HG03103 (cell line): ENCODE measurements around the gene WNT3A.

Experiments
- ATAC-seq: cut with Tn5 transposase; IDR thresholded peaks from one replicate; pipeline ENCODE4 v1.9.1; 2021; ENCODE audit warnings: low read depth; ENCODE audit not compliant: unreplicated experiment

Gene WNT3A

GRCh38 chr1:228095938-228096337 lies 89.1 kb downstream of the WNT3A start:
- ATAC-seq = no peak

GRCh38 chr1:228096416-228097332 lies 89.9 kb downstream of the WNT3A start:
- no peak for ATAC-seq

- ATAC-seq = no peak
Observed at GRCh38 chr1:228097333-228098081, 90.7 kb downstream of the WNT3A start.

GRCh38 chr1:228098323-228098931 lies 91.6 kb downstream of the WNT3A start:
- ATAC-seq = no peak

- no peak for ATAC-seq
Observed at GRCh38 chr1:228099331-228099732, 92.5 kb downstream of the WNT3A start.

GRCh38 chr1:228100822-228101613 lies 94.2 kb downstream of the WNT3A start:
- no peak for ATAC-seq

- ATAC-seq = no peak
Observed at GRCh38 chr1:228101614-228101993, 94.8 kb downstream of the WNT3A start.

- ATAC-seq = peak; percentile 18
Observed at GRCh38 chr1:228101994-228102790, 95.4 kb downstream of the WNT3A start.

GRCh38 chr1:228102791-228103620 lies 96.2 kb downstream of the WNT3A start, which contains the start of gene C1orf35:
TSS of gene C1orf35 (minus strand) at chr1:228103325. CDS start at chr1:228103227, 98 bp downstream.
- peak; percentile 63 for ATAC-seq

- no peak for ATAC-seq
Observed at GRCh38 chr1:228104526-228105269, 97.9 kb downstream of the WNT3A start.

- ATAC-seq = no peak
Observed at GRCh38 chr1:228105270-228105995, 98.6 kb downstream of the WNT3A start.

- ATAC-seq = no peak
Observed at GRCh38 chr1:228105996-228106799, 99.4 kb downstream of the WNT3A start.

GRCh38 chr1:228106800-228107054 lies 99.9 kb downstream of the WNT3A start:
- ATAC-seq = no peak

- ATAC-seq = no peak
Observed at GRCh38 chr1:228107636-228108035, 100.8 kb downstream of the WNT3A start.

GRCh38 chr1:228108055-228108690 lies 101.4 kb downstream of the WNT3A start:
- no peak for ATAC-seq

GRCh38 chr1:228108742-228109072 lies 101.9 kb downstream of the WNT3A start:
- ATAC-seq = no peak
